Subcutaneous adipose tissue (tissue), 4 donors: ENCODE results near the gene NFATC3. TPM values are rescaled to one million over a fixed set of nuclear protein-coding genes. Genes with fewer than 3 reads are reported as not detected.

Source experiments
- CTCF ChIP-seq: fragments of 450-650 bp; IDR thresholded peaks from one replicate; pipeline ENCODE4 v1.5.1; 2016; ENCODE audit warnings: low read depth, mild to moderate bottlenecking, control low read depth, antibody characterized with exemption, moderate library complexity
- total RNA-seq, 4 donors: library from RNA; depleted of rRNA; stranded (reverse); fragments of >200 nt; gene quantifications; one replicate each; pipeline ENCODE4 v1.1.0, GENCODE V29; 2016

The NFATC3 gene
- total RNA-seq, 4 donors from 2014 or later: 39.9 to 47.6 (median 45.5) TPM

- no peak for TF ChIP-seq CTCF
Observed at GRCh38 chr16:68073902-68074760, 11.0 kb upstream of the NFATC3 start.

- TF ChIP-seq CTCF: no peak
Observed at GRCh38 chr16:68074850-68075555, 10.2 kb upstream of the NFATC3 start.

GRCh38 chr16:68075980-68076379 lies 9.2 kb upstream of the NFATC3 start:
- TF ChIP-seq CTCF: no peak

- TF ChIP-seq CTCF: no peak
Observed at GRCh38 chr16:68076560-68076959, 8.6 kb upstream of the NFATC3 start.

GRCh38 chr16:68077866-68078700 lies 7.1 kb upstream of the NFATC3 start:
- TF ChIP-seq CTCF: no peak

- TF ChIP-seq CTCF: no peak
Observed at GRCh38 chr16:68078701-68079375, 6.3 kb upstream of the NFATC3 start.

- no peak for TF ChIP-seq CTCF
Observed at GRCh38 chr16:68079376-68079625, 5.9 kb upstream of the NFATC3 start.
